Effector CD8-positive, alpha-beta T cell (primary cell): ENCODE measurements around the gene ZNF765.
A peak's percentile ranks its signal among the peaks of the same experiment; 100 is the strongest.
"Not testable (repeated sequence)": the region's sequence is repeated elsewhere in the genome, so short reads cannot be mapped to it uniquely, and the experiment has no call there.

Experiments used
- DNase-seq: peaks from one replicate; lab custom pipeline; 2025; lab: John Stamatoyannopoulos, UW
- total RNA-seq, 4 experiments: gene quantifications; one replicate each; lab custom pipeline; 2026; lab: John Stamatoyannopoulos, UW

The ZNF765 gene
- 41.7 to 65.8 (median 48.0) reads per million in 4 experiments for total RNA-seq

DNA sequence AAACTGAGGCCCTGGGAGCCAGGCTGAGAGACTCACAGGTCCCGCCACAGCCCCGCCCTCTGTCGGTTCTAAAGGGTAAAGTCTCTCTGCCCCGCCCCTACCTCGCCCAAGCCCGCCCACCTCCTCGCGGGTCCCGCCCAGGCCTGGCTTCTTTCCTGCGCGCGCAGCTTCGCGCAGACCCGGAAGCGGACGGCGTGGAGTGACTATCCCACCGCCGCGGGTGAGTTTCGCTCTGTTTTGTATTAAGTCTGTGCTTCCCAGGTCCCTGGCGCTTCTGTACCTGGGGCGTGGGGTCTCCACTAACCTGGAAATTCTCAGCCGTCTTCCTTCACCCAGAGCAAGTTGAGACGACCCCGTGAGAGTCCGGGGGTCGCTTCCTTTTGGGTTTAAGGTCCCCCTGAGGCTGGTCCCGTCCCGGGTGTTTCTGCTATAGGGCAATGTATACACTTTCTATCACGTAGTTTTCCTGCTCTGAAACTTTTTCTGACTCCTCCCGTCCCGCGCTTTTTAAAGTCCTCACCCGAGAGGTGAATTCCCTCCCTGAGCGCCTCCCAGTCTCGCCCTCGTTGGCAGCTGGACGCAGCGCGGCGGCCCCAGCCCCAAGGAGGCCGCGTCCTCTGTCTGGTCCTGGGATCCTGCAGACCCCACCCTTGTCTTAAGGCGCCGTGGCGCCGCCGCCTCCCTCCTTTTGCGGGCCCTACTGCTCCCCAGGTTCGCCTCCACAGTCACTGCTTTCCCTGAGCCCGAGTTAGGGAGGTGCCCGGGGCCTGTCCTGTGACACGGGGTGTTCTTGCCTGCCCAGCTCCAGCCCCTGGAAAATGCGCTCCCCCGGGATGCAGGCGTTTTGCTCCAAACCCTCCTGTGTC lies at the start of gene ZNF765:
TSS of gene ZNF765 (plus strand) at position 176 of the 866 bp plus-strand sequence. CDS start 2,867 bp downstream, outside the sequence.
- DNase-seq, result peak; percentile 97

- DNase-seq, result no peak
Measured at GRCh38 chr19:53355739-53356138, 39.2 kb upstream of the ZNF765 start.

DNA sequence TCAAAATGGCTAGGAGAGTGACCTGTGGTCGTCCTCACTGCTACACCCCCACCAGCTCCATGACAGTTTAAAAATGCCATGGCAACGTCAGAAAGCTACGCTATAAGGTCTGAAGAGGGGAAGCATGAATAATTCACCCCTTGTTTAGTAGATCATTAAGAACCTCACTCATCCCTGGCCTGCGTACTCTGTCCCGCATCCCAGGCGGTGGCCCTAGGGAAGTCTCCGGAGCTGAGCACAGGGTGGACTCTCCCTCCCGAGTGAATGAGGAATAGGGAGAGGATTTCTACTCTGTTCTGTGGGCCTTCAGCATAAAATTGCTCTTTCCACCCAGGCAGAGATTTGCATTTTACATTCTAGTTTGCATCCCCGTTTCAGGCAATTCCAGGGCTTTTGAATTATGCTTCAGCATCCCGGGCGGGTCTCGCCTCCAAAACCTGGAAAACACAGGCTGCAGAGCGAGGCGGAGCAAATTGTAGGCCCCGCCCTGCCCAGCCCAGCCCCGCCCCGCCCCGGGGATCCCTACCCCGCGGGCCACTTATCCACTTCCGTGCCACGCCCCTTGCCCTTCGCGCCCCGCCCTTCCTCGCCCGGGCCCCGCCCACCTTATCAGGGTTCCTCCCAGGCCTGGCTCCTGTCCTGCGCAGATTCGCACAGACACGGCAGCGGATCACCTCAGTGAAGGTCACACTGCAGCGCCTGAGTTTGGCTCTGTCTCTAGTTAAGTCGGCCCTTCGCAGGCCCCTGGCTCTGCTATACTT lies 36.9 kb upstream of the ZNF765 start:
- DNase-seq, result no peak

DNA sequence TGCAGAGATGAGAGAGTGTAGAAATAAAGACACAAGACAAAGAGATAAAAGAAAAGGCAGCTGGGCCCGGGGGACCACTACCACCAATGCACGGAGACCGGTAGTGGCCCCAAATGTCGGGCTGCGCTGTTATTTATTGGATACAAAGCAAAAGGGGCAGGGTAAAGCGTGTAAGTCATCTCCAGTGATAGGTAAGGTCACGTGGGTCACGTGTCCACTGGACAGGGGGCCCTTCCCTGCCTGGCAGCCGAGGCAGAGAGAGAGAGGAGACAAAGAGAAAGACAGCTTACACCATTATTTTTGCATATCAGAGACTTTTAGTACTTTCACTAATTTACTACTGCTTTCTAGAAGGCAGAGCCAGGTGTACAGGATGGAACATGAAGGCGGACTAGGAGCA lies 34.9 kb upstream of the ZNF765 start:
- DNase-seq, result not testable (repeated sequence)

DNA sequence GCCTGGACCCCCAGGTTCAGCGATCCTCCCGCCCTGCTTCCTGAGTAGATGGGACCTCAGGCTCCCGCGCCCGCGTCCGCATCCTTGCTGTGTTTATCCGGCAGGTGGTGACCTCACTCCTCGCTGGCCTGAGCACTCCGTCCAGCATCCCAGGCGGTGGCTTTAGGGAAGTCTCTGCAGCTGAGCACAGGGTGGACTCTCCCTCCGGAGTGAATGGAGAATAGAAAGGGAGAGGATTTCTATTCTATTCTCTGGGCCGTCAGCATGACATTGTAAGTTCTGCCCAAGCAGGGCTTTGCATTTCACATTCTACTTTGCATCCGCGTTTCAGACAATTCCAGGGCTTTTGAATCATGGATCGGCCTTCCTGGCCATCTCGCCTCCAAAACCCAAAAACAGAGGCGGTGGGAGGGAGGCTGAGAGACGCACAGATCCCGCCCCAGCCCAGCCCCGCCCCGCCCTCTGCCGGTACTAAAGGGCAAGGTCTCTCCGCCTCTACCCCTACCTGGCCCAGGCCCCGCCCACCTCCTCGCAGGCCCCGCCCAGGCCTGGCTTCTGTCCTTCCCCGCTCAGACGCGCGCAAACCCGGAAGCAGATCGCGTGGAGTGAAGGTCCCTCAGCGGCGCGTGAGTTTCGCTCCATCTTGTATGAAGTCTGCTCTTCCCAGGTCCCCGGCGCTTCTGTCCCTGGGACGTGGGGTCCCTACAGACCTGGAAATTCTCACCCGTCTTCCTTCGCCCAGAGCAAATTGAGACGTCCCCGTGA lies 29.6 kb upstream of the ZNF765 start, which contains the start of gene ZNF525:
TSS of gene ZNF525 (plus strand) at position 572 of the 765 bp plus-strand sequence. CDS start 6,577 bp downstream, outside the sequence.
- DNase-seq, result peak; percentile 96

GRCh38 chr19:53365899-53366493 lies 29.0 kb upstream of the ZNF765 start:
- peak; percentile 40 for DNase-seq

DNA sequence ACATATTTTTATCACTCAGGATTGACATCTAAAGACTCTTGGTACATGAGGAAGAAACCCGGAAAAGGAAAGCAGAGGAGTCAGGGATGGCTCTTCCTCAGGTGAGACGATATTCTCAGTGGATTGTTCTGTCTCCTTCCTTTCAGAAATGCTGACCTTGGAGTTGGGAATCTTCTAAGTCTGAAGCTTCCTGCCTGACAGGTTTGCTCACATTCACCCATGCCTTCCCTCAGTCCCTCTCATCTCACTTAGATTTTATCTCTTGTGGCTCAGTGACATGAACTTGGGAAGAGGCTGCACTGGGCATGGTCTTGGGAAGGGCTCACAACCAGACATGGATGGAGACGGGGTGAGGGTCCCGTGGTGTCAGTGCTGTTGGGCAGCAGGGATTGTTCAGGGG lies 22.8 kb upstream of the ZNF765 start:
- no peak for DNase-seq

DNA sequence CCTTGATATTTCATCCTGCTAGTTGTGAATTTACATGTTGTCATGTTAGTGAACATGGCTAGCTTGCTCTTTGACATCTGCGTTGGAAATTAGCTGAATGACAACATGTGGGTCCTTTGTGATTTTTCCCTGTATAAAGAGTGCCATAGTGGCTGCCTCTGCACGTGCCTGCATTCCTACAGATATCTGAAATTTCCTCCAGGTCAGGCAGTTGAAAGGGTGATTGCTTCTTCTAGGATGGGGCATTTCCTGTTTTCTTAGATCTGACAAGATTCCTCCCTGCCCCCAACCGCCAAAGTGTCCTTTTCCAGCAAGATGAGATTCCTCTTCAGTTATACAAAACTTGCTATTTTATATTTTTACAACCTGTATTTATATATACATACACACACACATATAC lies 20.7 kb upstream of the ZNF765 start:
- no peak for DNase-seq

DNA sequence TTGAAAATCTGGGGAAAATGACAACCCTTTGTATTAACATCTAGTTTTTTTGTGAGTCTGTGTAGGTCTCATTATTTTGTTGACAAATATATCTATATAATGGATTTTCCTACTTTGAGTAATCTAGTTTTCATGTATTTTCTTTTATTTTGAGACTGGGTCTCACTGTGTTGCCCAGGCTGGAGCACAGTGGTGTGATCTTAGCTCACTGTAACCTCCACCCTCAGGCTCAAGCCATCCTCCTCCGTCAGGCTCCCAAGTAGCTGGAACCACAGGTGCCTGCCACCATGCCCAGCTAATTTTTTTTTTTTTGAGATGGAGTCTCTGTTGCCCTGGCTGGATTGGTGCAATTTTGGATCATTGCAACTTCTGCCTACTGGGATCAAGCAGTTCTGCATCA lies 20.2 kb upstream of the ZNF765 start:
- DNase-seq, result no peak

- DNase-seq, result no peak
Measured at GRCh38 chr19:53381376-53381775, 13.6 kb upstream of the ZNF765 start.

DNA sequence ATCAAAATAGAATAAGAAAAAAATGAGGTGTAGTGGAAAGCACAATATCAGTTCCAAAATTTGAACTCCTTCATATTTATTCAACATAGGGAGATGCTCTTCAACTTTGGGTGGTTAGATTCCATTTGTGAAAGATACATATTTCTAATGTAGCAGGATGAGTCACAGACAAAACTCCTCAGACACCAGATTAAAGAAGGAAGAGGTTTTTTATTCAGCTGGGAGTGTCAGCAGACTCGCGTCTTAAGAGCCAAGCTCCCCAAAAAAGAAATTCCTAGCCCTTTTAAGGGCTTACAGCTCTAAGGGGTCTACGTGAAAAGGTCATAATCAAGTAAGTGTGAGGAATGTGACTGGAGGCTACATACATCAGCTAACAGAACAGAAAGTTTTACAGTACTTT lies 6.8 kb upstream of the ZNF765 start:
- DNase-seq, result no peak

- DNase-seq, result no peak
Measured at GRCh38 chr19:53388904-53389303, 6.0 kb upstream of the ZNF765 start.

GRCh38 chr19:53389571-53389970 lies 5.4 kb upstream of the ZNF765 start:
- DNase-seq, result no peak

GRCh38 chr19:53389978-53390377 lies 5.0 kb upstream of the ZNF765 start:
- no peak for DNase-seq

GRCh38 chr19:53394522-53394973 lies 401 bp upstream of the ZNF765 start:
- no peak for DNase-seq

DNA sequence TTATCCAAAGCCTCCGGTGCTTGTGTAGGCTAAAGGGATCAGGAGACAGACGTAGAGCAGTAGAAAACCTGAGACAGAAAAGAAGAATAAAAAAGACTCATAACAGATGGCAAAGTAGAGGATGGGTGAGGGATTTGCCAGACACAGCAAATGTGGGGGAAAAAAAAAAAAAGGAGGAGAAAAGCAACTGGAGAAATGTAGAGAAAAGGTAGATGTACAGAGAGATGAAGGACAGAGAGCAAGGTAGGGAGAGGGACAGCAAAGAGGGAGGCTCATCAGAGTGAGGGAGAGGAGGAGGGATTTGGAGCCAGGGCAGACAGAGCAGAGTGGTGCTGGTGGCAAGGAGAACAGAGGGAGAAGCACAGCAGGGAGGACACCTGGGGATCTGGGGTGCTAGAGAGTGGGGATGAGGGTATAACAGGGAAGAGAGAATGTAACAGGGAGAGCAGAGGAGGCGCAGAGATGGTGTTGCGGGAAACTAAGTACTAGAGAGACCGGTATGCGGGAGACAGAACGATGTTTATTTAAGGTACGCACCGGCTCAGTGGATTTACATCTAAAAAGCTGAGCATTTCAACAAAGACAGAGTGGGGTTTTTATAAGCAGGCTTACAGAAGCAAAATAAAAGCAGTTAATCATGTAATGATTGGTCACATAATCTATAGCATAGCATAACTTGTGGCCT lies 1.0 kb downstream of the ZNF765 start:
- not testable (repeated sequence) for DNase-seq

DNA sequence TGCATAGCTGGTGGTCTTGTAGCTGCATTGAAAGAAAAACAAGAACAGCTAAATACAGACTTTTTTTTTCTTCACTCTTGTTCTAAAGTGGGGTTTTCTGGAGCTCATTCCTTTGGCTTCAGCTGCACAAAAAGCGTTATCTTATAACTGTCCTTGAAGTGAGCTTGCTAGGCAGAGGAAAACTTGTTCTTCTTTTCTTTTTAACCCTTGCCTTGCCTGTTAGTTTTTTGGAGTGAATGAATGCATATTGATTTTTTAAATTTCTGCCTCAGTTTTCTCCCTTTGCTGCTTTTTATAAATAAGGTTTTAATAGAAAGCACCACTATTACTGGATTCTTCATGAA lies 1.5 kb downstream of the ZNF765 start:
- no peak for DNase-seq

- DNase-seq, result not testable (repeated sequence)
Measured at GRCh38 chr19:53397918-53398317, 3.0 kb downstream of the ZNF765 start.

DNA sequence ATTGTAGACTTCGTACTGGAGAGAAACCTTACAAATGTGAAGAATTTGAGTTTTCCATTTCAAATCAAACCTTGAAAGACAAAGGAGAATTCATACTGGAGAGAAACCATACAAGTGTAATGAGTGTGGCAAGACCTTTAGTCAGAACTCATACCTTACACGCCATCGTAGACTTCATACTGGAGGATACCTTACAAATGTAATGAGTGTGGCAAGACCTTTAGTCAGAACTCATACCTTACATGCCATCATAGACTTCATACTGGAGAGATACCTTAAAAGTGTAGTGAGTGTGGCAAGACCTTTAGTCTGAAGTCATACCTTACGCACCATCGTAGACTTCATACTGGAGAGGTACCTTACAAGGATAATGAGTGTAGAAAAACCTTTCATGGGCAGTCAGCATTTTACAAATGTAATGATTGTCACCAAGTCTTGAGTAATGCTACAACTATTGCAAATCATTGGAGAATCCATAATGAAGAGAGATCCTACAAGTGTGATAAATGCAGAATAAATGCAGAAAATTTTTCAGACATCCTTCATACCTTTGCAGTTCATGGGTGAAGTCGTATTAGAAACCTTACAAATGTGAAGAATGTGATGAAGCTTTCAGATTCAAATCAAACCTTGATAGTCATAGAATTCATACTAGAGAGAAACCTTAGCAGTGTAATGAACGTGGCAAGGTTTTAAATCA lies 14.7 kb downstream of the ZNF765 start:
- no peak for DNase-seq
